HG03558 (cell line): Measurements from ENCODE around the gene CAPN14.

Source experiments
- ATAC-seq: cut with Tn5 transposase; IDR thresholded peaks from one replicate; pipeline ENCODE4 v1.9.1; 2021; ENCODE audit warnings: moderate number of reproducible peaks; ENCODE audit not compliant: unreplicated experiment; ENCODE audit errors: extremely low read depth

The CAPN14 gene

DNA sequence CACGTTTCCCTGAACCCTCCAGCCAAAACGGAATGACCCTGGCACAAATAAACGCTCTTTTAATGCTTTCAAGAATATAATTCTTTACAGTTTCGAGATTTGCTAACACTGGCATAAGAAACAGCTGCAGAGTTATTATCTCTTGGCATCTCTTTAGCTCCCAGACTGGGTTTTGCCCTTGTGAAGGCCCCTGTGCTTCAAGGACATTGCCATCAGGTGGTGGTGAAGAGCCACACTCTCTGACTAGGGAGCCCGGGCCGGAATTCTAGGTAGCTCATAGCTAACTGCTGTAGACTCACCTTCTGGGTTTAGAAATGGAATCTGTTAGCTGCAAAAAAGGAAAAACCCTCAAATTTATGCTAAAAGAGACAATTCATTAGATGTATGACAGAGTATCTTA is 65.8 kb downstream of the CAPN14 start:
- ATAC-seq: no peak

DNA sequence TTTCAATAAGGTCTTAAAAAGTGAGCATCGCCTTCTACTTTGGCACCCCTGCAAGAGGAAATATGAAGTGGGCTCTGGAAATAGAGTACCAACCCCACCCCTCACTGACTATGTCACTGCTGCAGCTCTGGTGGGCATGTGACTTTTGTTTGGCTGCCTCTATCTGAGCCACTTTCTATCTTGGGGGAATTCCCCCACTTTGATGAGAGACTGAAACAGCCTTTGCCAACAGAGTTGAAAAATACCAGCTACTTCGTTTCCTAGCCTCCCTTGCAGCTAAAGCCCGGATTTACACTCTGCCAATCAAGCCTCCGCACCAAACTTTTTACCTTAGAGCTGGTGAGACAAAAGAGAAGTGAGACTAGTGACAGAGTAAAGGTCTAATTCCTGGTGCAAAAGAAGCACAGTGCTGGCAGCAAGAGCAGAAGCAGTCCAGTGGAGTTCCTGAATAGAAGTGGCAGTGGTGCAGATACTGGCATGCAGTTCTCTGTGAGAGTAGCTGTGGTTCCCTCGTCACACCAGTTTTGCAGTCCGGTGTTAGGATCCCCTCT is 67.1 kb downstream of the CAPN14 start:
- no peak for ATAC-seq

DNA sequence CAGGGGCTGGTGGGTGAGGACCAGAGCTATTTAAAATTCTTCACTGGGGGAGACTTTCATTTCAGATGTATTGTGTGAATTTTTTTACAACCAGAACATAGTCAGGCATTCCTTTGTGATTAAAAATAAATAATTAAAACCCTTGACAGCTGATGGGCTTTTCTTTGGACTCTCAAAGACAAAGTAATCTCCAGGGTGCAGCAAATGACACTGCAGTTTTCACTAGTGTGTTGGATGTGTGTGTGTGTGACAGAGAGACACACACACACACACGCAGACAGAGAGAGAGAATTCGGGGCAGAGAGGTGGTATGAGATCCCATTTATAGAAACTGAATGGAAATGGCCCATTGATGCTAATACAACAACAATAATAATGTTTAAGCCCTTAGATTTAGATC is 68.8 kb downstream of the CAPN14 start:
- ATAC-seq: no peak

DNA sequence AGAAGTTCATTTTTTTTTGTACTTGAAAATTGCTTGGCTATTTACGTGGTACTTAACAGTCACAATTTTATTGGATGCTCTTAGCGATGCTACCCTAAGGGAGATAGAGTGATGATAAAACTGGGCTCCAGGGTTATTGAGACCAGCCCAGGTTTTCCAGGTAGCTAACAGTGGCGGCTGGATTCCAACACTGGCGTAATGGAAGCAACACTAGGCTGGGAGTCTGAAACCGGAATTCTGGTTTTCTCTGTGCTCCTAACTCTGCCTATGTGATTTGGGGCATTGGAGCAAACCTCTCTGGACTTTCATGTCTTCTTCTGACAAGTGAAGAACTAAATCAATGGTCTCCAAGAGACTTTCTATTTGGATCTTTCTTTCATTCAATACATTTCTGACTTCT is 69.7 kb downstream of the CAPN14 start:
- no peak for ATAC-seq

DNA sequence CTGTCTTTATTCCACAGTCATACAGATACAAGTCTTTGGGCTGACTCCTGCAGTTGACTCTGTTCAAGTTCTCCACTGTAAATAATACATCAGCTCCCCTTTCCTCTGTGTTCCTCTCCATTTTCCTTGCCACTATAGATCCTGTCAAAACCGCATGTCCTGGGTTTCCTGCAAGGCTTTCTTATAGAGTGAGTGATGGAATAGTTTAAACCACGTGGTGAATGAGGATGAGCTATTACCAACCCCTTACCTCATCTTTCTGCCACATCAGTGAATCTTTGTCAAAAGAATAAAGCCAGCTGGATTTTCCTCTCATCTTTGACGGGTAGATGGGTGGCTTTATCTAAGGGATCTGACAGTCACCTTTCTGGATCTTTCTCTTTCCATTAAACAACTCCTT is 75.2 kb downstream of the CAPN14 start:
- no peak for ATAC-seq

DNA sequence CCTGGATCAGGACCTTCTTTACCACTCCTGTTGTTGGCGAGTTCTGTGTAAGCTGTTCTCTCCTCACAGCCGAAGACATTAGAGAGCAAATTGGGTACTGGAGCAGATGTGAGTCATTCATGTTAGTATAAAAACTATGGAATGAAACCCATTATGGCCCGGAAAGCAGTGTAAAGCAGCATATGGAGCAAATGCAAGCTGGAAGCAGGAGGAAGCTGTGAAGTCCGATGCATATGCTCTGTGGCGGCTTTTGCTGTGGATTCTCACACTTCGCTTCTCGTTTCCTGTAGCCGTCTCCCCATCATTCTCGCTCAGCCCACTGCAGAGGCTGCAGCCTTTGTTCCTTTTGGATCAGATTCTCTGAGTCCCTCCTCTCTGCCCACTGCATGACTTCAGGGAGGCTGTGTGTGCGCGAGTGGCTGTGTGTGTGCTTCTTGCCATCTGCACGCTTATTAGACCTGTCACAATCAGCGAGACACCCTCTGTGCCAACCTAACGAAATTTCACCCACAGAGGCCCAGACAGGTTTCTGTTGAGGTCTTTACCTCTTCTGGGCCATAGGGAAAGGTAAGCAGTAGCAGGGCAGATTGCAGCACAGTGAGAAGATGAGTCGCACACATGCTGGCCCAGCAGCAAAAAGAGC is 75.8 kb downstream of the CAPN14 start:
- no peak for ATAC-seq

DNA sequence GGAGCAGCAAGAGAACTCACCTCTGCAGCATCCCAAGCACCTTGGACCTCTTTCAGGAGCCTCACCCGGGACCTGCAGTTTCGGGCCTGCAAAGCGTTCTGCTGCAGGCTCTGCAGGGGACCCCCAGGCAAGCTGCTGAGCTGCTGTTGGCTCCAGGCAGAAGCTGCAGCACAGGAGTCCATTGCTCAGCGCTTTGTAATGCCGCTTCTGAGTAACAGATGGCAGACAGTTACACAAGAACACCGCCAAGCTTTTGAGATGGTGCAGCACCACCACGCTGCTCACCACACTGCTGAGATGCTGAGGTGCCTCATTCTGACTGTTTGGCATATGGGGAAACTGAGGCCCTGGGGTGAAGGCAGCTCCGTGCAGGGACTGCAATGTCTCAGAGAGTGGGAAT is 77.2 kb downstream of the CAPN14 start:
- no peak for ATAC-seq

DNA sequence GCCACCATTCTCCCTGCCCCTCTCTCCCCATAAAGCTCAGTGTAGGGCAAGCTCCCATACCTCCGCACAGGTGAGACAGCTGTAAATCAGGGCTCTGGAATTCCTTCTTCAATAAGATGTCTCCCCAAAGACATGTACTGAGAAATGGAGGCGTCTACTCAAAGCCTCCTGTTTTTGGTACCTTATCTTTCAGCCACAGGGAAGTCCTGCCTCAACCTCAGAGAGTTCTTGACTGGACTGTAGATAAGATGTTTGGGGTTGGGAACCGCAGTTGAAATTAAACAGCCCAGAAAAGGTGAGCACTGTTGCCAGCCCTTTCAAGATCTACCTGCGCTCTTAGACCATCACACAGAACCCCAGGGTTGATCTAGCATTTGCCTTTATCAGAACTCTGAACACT is 77.6 kb downstream of the CAPN14 start:
- ATAC-seq: no peak

DNA sequence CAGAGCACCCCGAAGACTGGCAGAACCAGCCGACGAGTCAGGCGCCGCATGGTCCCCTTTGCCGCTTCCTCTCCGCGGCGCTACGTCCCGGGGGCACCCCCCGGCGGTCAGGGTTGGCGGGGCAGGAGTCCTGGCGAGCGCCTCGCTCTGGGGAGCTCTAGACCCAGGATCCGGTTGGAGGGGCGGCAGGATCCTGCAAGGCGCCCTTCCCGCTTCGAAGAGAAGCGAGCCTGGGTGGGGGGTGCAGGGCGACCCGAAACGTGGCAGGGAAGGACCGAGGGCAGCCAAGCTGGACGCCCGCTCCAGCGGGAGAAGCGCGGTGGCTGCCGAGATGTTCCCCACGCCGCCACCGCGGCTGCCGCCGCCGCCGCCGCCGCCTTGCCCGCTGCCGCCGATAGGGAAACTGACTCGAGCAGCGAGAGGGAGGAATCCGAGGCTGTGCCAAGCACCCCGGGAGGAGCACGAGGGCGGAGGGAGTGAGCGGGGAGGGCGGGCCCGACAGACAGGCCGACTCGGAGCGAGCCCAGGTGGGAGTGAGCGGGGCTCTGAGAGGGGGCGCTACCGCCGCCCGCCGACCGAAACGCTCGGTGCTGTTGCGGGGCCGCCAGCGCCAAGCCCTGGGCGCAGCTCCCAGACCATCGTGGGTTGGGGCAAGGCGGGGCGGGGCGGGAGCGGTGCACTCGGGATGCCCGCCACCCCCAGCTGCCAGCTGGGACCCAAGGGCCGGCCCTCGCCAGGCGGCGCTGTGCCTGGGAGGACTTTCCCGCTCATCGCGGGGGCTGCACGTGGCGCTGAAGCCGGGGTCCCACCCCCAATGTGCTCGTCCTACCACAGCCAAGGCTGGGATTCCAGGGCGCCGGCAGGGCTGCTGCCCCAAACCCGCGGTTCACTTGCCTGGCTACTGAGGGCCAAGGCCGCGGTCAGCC is 79.0 kb downstream of the CAPN14 start, which contains the start of gene GALNT14:
TSS of gene GALNT14 (minus strand) at position 404 of the 926 bp plus-strand sequence. CDS start at position 50, 354 bp downstream.
- ATAC-seq: no peak

DNA sequence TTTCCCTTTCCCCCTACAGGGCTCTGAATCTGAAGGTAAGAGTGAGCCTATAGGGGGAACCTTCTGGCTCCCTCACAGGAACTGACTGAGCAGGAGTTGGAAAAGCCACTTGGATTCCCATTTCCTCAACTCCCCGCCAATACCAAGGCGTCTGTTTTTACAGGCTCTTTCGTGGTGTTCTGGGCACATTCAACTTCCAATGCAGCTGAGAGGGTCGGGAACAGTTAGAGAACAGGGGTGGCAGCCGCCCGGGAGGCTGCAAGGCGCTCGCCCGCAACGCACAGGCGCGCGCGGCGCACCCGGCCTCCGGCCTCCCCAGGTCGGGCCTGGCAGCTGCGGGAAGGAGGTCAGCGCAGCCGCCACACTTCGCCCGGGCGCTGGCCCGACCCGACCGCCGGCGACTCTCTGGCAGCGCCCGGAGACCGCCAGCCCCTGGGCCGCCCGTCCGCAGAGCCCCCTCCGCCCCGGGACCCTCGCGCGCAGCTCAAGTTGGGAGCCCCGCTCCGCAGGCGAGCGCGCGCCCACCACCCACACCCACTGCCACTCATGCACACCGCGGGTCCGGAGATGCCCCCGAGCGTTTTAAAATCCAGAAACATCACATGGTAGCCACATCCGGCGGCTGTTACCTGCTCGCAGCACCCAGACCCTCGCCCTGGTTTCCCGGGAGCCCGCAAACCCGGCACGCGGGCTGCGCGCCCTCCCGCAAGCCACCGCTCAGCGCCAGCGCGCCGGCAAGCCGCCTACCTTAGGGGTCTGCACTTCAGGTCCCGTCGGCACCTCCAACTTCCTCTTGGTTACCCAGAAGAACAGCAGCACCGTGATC is 79.9 kb downstream of the CAPN14 start:
- no peak for ATAC-seq

DNA sequence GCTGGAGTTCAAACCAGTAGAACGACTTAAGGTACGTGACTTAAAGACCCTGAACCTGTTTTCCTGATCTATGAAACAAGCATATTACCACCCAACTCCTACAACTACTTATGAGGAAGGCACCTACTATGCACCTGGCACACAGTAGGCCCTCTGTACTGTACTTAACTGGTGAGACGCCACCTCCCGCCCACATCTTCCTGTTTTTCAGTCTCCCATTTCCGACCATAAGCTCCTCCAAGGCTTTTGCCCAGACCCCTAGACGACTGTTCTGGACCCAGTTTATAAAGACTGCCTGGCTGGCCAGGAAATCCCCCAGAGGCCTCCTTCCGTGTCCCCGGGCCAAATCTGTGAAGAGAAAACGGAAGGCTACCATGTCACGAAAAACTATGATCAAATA is 80.6 kb downstream of the CAPN14 start:
- no peak for ATAC-seq

DNA sequence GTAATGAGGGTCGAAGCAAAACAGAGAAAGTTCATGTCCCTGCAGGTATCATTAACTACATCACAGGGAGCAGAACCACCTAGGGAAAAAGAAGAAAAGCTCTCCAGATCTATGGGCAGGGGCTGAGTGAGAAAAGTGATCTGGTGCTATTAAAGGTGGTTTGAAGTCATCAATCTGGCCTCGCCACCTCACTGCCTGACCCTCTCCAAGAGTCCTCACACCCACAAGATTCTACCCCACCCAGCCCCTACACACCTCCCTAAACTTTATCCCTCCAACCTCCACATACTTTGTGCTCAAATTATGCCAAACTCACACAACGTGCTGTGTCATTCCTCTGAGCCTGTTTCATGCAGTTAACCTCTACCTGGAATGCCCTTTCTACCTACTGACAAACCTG is 81.3 kb downstream of the CAPN14 start:
- no peak for ATAC-seq

DNA sequence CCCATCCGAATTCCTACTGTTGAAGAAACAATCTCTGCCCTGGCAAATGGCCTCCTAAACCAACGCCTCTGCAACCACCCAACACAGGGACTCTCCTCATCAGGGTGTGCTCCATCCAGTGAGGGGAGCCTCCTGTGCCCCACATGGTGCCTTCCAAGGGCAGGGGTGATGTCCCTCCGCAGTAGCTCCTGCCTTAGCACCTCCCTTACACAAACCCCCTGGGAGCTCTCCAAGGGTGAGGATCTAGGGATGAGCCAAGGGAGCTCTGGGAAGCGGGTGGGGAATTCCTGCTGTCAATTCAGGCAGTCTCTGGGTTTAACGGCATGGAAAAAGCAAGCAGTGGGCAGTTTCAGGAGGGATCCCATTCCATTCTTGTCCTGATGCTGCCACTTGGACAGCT is 82.8 kb downstream of the CAPN14 start:
- no peak for ATAC-seq

DNA sequence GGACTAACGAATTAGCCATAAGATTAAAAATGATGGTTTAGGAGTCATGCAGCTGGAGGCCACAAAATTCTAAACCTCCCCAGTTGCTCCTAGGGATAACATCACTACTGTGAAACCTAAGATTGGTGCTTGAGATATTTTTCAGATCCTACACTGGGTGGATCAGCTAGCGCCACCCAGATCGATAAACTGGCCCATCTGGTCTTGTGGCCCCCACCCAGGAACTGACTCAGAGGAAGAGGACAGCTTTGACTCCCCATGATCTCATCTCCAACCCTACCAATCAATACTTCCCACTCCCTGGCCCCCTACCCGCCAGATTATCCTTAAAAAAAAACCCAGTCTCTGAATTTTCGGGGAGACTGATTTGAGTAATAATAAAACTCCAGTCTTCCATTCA is 84.5 kb downstream of the CAPN14 start:
- ATAC-seq: no peak

DNA sequence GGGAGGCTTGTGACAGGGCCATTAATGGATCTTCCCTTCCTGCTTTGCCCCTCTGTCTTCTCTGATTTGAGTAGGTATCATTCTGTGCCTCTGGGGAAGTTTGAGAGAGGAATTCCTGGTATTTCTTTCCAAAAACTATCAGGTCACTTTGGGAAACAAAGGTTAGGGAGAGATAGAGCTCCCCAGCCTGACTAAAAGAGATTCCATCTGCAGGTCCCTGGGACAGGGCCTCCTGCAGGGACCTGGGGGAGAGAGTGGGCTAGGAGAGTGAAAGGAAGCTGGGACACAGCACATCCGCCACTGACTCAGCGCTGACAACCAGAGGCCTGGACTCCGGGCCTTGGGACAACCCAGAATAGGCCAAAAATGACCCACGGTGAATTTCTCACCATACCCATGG is 85.4 kb downstream of the CAPN14 start:
- no peak for ATAC-seq

DNA sequence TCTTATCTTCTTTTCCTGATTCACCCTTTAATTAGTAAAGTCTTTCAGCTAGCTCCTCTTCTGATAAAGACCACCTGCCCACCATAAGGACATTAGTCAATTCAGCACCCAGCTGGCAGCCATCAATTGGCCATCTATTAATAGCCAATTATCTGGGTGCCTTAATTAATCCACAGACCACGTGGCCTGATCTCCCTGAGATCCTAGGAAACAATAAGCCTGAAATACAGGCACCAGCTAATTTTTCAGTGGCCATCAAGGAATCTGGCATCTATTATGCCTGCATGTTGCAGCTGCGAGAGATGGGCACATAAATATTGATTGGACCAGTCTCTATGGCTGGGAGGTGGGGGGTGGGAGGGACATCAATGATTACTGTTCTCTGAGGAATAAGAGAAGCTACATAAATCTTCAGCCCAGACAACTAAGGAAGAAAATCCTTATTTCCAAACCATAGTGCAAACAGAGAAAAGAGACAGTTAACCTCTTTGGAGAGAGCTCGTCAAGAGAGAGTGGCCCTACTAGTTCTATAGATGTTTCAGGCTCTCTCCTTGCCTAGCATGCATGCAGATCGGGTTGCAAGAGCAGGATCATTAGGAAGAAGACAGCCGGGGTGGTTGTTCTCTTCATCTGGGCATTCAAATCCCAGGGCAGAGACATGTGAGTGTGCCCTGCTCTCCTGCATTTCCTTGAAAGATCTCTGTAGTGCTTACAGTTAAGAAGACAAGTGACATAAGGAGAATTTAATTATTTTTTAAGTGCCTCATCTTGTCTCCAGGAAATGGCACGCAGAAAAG is 87.7 kb downstream of the CAPN14 start:
- ATAC-seq: no peak

DNA sequence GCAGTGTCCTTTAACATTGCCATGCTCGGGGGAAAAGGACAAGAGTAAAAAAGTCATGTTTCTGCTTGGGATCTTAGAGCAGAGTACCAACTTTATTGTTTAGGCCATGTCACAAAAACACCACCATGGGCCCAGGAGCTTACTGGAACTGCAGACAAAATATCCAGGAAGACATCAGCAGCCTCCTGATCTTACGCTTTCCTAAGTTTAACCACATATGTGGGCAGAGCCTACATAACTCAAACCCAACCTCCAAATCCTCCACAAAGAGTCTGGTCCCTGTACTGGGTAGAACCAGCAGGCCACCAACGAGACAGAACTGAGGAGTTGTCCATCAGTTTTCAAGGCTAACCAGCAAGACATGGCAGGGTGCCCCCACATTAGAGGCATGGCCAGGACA is 89.4 kb downstream of the CAPN14 start:
- ATAC-seq: no peak

DNA sequence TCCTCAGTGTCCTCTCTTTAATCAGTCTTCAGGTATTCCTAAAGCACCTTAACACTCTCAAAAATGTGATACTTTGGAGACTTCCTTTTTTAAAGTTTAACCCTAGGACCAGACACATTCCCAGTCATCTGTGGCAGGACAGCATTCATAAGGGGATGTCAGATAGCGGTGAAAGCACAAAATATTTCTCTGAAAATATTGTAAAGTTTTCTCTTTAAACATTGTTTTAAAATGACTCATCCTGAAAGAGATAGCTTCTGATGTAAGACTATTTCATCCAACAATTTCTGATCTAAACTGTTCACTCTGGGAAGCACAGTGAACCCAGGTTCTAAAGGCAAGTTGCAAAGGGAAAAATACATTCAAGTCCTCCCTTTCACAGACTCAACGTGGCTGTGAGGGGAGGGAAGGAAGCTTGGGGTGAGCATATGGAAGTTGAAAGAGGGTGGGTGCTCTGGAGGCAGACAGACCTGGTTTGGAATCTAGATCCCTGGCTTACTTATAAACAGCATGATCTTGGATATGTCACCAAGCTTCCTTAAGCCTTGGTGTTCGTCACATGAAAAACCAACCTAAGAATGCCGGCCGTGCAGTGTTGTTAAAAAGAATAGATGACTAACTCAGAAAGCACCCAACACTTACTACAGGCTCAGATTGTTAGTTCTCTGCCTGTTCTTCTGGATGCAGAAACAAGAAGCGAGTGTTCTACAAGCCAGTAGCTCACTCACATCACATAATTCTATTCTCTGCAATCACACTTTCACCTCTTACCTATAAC is 91.2 kb downstream of the CAPN14 start:
- no peak for ATAC-seq

DNA sequence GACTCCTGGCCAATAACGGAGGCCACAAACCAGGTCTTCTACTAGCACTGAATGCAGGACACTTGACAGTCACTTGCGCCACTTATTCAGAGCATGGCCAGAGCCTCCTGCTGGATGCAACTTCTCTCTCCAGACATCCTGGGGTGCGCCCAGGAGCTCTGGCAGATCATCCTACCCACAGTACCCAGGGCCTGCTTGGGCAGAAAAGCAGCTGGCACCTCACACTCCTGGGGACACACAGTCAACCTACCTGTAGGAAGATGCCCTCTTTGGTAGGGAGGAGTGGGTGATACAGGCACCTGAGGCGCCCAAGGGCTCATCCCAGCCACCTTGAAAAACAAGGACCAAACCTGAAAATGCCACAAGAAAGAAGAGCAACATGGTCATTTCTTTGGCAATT is 92.4 kb downstream of the CAPN14 start:
- ATAC-seq: no peak
